HG03565 (cell line): ENCODE measurements around the gene COL26A1.

Source experiments
- ATAC-seq: cut with Tn5 transposase; IDR thresholded peaks from one replicate; pipeline ENCODE4 v1.9.1; 2021; ENCODE audit warnings: mild to moderate bottlenecking, moderate library complexity; ENCODE audit not compliant: unreplicated experiment

Gene COL26A1

DNA sequence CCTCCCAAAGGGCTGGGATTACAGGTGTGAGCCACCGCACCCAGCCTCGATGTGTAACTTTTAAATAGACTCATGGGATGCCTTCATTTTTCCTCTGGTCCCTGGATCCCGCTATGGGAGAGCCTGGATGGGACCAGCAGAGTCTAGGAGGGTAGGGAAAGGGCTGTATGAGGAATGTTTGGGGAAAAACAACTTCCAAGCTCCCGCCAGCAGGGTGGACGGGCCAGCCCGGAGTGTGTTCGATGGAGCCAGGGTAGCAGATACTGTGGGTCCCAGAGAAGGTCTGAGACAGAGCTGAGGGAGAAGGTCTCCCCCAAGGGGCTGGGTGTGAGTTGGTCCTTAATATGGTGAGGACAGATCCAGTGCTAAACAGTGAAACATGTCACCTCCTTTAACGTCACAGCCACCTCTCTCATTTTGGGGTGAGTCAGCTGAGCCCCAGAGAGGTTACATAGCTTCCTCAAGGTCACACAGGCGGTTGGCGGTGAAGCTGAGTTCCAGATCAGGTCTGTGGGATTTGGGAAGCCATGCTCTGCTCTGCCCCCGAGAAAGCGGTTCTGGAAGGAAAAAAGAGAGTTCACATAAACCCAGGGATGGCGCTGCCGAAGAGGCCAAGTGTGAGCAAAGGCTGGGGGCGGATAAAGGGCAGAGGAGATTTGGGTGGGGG is 200.0 kb downstream of the COL26A1 start:
- ATAC-seq: no peak

DNA sequence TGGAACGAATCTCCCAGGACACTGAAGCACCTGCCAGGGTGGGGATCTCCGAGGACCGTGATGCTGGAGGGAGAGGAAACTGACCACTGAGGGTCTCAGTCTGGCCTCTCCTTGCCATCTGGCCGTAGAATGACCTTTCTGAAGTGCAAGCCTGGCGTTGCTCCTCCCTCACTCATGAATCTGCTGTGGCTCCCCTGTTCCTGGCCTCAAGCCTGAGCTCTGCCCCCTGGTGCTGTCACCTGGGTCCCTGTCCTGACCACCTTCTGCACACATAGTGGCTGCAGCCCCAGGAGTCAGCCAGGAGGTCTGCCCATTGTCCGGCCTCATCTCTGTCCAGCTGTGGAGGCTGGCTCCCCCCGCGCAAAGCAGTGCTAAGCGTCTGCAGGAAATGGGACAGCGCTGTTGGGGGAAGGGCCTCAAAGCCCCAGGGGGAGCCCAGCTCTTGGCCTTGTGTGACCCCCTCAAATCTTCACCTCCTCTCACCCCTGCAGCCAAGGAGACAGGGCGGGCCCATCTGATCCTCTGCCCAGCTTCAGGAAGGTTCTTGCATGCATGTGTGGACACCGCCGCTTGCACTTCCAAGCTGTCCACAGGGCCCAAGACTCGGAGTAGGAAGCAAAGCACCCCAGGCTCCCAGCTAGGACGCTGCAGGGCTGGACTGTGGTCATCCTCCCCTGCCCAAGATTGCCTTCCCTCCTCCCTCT is 200.7 kb downstream of the COL26A1 start:
- ATAC-seq: no peak

- no peak for ATAC-seq
Measured at GRCh38 chr7:101563943-101564777, 201.5 kb downstream of the COL26A1 start.

GRCh38 chr7:101564778-101565211 is 202.1 kb downstream of the COL26A1 start:
- no peak for ATAC-seq

DNA sequence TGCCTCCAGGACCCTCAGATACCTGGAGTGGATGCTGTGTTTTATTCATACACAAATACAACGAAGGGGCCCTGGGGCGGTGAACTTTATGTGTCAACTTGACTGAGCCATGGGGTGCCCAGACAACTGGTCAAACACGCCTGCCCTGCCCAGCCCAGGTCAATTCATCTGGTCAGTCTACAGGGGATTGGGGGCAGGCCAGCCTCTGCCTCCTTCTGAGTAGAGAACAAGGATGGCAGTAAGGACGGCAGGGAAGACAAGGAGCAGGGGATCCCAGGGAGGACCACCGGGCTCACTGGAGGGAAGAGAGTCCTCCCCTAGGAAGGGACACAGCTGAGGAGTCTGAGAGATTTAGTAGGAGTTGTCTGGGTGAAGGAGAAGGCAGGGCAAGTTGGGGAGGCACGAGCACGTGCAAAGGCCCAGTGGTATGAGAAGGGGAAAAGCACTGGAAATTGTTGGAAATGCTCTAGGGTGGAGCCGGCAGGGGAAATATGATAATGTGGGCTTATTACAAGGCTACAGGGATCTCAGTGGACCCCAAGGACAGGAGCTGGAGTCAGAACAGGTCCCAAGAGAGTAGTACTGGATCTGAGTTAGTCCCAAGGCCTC is 203.0 kb downstream of the COL26A1 start:
- ATAC-seq: no peak

DNA sequence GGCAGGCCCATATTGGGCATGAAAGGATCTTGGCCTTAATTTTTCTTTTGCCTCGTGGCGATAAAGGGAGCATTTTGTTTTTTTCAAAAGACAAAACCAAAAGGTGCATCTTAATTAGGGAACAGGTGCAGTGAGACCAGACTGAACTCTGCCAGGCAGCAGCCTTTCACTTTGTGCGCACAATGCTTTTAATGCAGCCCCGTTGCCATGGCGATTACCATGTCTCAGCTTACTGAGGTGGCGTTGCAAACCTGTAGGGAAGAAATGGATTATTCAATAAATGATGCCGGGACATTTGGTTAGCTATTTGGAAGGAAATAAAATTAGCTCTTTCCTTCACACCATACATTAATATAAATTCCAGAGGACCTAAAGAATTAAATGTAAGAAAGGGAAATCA is 204.6 kb downstream of the COL26A1 start:
- no peak for ATAC-seq

- ATAC-seq: no peak
Measured at GRCh38 chr7:101572156-101572555, 209.5 kb downstream of the COL26A1 start.

DNA sequence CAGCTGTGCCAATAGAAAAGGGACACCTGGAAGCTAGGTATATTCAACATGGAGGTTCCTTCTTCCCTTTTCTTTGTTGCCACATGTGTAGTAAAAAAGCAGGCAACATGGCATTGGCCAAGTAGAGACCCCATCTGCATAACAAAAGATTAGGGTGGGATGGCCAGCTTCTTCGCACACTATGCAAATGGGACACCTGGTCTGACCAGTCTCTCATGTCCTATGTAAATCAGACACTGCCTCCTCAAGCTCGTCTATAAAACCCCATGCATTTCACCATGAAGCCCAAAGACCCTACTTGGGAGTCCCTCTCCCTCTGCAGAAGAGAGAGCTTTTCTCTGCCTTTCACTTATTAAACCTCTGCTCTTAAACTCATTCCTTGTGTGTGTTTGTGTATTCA is 212.5 kb downstream of the COL26A1 start:
- ATAC-seq: no peak

DNA sequence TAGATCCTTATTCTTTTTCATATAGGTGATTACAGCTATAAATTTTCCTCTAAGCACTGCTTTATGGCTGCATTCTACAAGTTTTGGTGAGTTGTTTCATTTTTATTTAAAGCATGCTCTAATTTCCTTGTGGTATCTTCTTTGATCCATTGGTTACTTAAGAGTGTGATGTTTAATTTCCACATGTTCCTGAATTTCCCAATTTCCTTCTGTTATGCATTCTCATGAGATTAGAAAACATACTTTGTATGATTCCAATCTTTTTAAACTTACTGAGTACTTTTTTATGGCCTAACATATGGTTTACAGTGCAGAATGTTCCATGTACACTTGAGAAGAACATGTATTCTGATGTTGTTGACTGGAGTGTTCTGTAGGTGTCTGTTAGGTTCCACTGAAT is 213.0 kb downstream of the COL26A1 start:
- ATAC-seq: no peak

GRCh38 chr7:101576998-101577397 is 214.3 kb downstream of the COL26A1 start:
- ATAC-seq: no peak

- no peak for ATAC-seq
Measured at GRCh38 chr7:101578552-101578951, 215.9 kb downstream of the COL26A1 start.

GRCh38 chr7:101580596-101580995 is 217.9 kb downstream of the COL26A1 start:
- ATAC-seq: no peak

DNA sequence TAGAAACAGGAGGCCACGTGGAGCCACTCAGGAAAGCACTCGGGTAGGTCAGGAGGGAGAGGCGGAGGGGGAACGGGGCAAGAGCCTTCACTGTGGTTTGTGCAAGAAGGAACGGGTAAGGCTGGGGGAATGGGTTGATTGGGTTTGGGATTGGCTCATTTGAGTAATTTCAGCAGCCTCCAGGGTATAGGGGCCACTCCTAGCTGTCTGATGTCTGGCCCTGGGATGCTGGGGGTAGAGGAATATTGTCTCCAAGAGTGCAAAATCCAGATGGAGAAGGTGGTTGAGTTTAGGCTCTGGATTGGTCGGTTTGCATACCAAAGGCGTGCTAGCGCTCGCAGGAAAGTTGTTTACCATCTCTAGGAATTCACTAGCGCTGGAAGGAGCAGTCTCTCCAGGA is 219.2 kb downstream of the COL26A1 start:
- ATAC-seq: no peak

GRCh38 chr7:101582971-101583370 is 220.3 kb downstream of the COL26A1 start:
- ATAC-seq: no peak

GRCh38 chr7:101586078-101586905 is 223.6 kb downstream of the COL26A1 start:
- ATAC-seq: no peak

GRCh38 chr7:101586906-101587677 is 224.4 kb downstream of the COL26A1 start:
- no peak for ATAC-seq

- no peak for ATAC-seq
Measured at GRCh38 chr7:101588131-101588935, 225.7 kb downstream of the COL26A1 start.

DNA sequence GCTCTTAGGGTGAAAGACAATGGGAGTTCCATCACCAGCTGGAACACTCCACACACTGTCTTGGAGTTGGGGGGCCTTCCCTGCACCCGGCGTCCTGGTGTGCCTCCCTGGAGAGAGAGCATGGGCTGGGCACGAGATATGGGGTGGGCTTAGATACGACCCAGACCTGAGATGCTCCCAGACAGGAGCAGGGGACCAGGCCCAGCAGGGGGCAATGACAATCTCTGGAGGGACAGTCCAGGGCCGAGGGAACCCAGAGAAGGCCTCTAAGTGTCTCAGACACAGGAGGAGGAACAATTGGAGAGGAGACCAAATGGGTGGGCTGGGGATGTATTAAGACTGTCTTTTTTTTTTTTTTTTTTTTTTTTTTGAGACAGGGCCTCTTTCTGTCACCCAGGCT is 226.4 kb downstream of the COL26A1 start:
- no peak for ATAC-seq
